H1 (cell line): ENCODE measurements around the gene TSPAN5. TPM values are rescaled to one million over a fixed set of nuclear protein-coding genes. Genes with fewer than 3 reads are reported as not detected.

ENCODE experiments used
- CTCF ChIA-PET: fragments of 300-600 bp; sonication (Branson Sonifier 250); formaldehyde crosslinking; loops from one replicate; lab custom pipeline; 2021; ENCODE audit not compliant: partially characterized antibody; lab: Charles Lee
- POLR2A ChIA-PET: fragments of 300-600 bp; sonication (Branson Sonifier 250); formaldehyde crosslinking; loops from one replicate; lab custom pipeline; 2021; ENCODE audit warnings: inconsistent platforms; ENCODE audit not compliant: partially characterized antibody; lab: Charles Lee
- DNase-seq, 2 experiments: peaks; one replicate each; pipeline versions ENCODE4 v3.0.0 to v3.0.0-alpha.2; 2010 to 2022; ENCODE audit warnings: low spot score in 2 of 2, low read depth in 1 of 2, mixed read lengths in 1 of 2
- FAIRE-seq: peaks from 2 replicates; lab custom pipeline; 2011; peaks lifted over from hg19 to GRCh38; lab: Jason Lieb, UNC
- H2AFZ ChIP-seq: 2 replicates; pipeline ENCODE4 v1.8.1; 2012; ENCODE audit warnings: low read length, inconsistent platforms
- H2AK5ac ChIP-seq: 2 replicates; pipeline ENCODE4 v1.6.1; 2013; ENCODE audit warnings: low read depth, low read length
- H2BK120ac ChIP-seq: replicated peaks from 2 replicates; pipeline ENCODE3; 2013; ENCODE audit warnings: low read depth, low read length, inconsistent platforms
- H2BK12ac ChIP-seq: 2 replicates; pipeline ENCODE4 v1.6.1; 2013; ENCODE audit warnings: low read depth, low read length
- H2BK15ac ChIP-seq: 2 replicates; pipeline ENCODE4 v1.6.1; 2013; ENCODE audit warnings: low read length
- H2BK20ac ChIP-seq: 2 replicates; pipeline ENCODE4 v1.6.1; 2013; ENCODE audit warnings: low read length
- H2BK5ac ChIP-seq: 2 replicates; pipeline ENCODE4 v1.6.1; 2013; ENCODE audit warnings: low read depth, low read length
- H3K14ac ChIP-seq: 2 replicates; pipeline ENCODE4 v1.6.1; 2013; ENCODE audit warnings: inconsistent platforms; ENCODE audit not compliant: insufficient read length
- H3K18ac ChIP-seq: 2 replicates; pipeline ENCODE4 v1.6.1; 2013; ENCODE audit warnings: low read length; ENCODE audit errors: extremely low read depth
- H3K23ac ChIP-seq: 2 replicates; pipeline ENCODE4 v1.6.1; 2013; ENCODE audit warnings: inconsistent platforms; ENCODE audit not compliant: insufficient read length
- H3K23me2 ChIP-seq: 2 replicates; pipeline ENCODE4 v1.6.1; 2013; ENCODE audit warnings: low read depth, low read length
- H3K27ac ChIP-seq: 2 replicates; pipeline ENCODE4 v1.6.1; 2011; ENCODE audit warnings: low read depth, low read length, inconsistent platforms
- H3K27me3 ChIP-seq, 4 experiments: replicated peaks in 1 of 4; 1 replicate in 1 of 4; 2 replicates in 3 of 4; pipeline versions ENCODE4 v1.6.1 to v1.8.1; 2011 to 2013; ENCODE audit warnings: low read length in 3 of 4, mild to moderate bottlenecking in 3 of 4, inconsistent platforms in 2 of 4, mixed read lengths in 2 of 4, moderate library complexity in 1 of 4; ENCODE audit not compliant: control insufficient read depth in 3 of 4, insufficient read depth in 3 of 4; ENCODE audit errors: extremely low read depth in 1 of 4
- H3K36me3 ChIP-seq, 4 experiments: 2 replicates each; pipeline versions ENCODE4 v1.6.1 to v1.8.1; 2011 to 2013; ENCODE audit warnings: mild to moderate bottlenecking in 4 of 4, low read length in 3 of 4, moderate library complexity in 2 of 4, control low read depth in 1 of 4, inconsistent platforms in 1 of 4; ENCODE audit not compliant: insufficient read depth in 4 of 4, control insufficient read depth in 2 of 4
- H3K4ac ChIP-seq: replicated peaks from 2 replicates; pipeline ENCODE3; 2013; ENCODE audit warnings: low read length, low read depth, mixed read lengths, inconsistent platforms; ENCODE audit not compliant: insufficient read length
- H3K4me1 ChIP-seq, 4 experiments: replicated peaks in 1 of 4; 1 replicate in 1 of 4; 2 replicates in 3 of 4; pipeline versions ENCODE4 v1.6.1 to v1.8.1; 2011 to 2013; ENCODE audit warnings: low read length in 3 of 4, inconsistent platforms in 2 of 4, mixed read lengths in 1 of 4; ENCODE audit not compliant: insufficient read depth in 4 of 4, control insufficient read depth in 3 of 4
- H3K4me2 ChIP-seq, 2 experiments: 2 replicates each; pipeline versions ENCODE4 v1.6.1 to v1.8.1; 2011 to 2013; ENCODE audit warnings: low read depth in 2 of 2, low read length in 2 of 2, control low read depth in 1 of 2, inconsistent platforms in 1 of 2, mild to moderate bottlenecking in 1 of 2; ENCODE audit not compliant: insufficient read depth in 1 of 2
- H3K4me3 ChIP-seq, 4 experiments: fragments of 200-600, 300-600 bp in 1 of 4; sonication (generic), shearing (Covaris generic), sonication (Bioruptor Twin) in 1 of 4; 2 replicates each; pipeline versions ENCODE4 v1.5.1 to v1.8.1; 2011 to 2016; ENCODE audit warnings: low read length in 4 of 4, low read depth in 3 of 4, control low read depth in 2 of 4, inconsistent platforms in 2 of 4, mild to moderate bottlenecking in 2 of 4, mixed read lengths in 1 of 4, moderate library complexity in 1 of 4; ENCODE audit not compliant: insufficient read depth in 2 of 4; ENCODE audit errors: extremely low read depth in 1 of 4
- H3K56ac ChIP-seq: replicated peaks from 2 replicates; pipeline ENCODE3; 2013; ENCODE audit warnings: low read depth, mild to moderate bottlenecking, mixed read lengths, low read length, inconsistent platforms; ENCODE audit not compliant: insufficient read length
- H3K79me1 ChIP-seq: 2 replicates; pipeline ENCODE4 v1.6.1; 2013; ENCODE audit warnings: low read depth, low read length, control low read depth
- H3K79me2 ChIP-seq, 2 experiments: 2 replicates each; pipeline versions ENCODE4 v1.6.1 to v1.8.1; 2012 to 2013; ENCODE audit warnings: low read length in 2 of 2, mild to moderate bottlenecking in 2 of 2, inconsistent platforms in 1 of 2; ENCODE audit not compliant: insufficient read depth in 2 of 2, control insufficient read depth in 1 of 2
- H3K9ac ChIP-seq, 4 experiments: replicated peaks in 1 of 4; 1 replicate in 1 of 4; 2 replicates in 3 of 4; pipeline versions ENCODE4 v1.6.1 to v1.8.1; 2011 to 2013; ENCODE audit warnings: low read depth in 3 of 4, low read length in 3 of 4, control low read depth in 2 of 4, mild to moderate bottlenecking in 2 of 4, moderate library complexity in 2 of 4, inconsistent platforms in 1 of 4; ENCODE audit errors: extremely low read depth in 1 of 4
- H3K9me3 ChIP-seq, 2 experiments: 2 replicates each; pipeline versions ENCODE4 v1.6.1 to v1.8.1; 2012 to 2013; ENCODE audit warnings: mild to moderate bottlenecking in 2 of 2, moderate library complexity in 2 of 2, control low read depth in 1 of 2, inconsistent platforms in 1 of 2, low read depth in 1 of 2, low read length in 1 of 2, mixed read lengths in 1 of 2; ENCODE audit not compliant: insufficient read depth in 2 of 2
- H4K20me1 ChIP-seq, 2 experiments: replicated peaks in 1 of 2; 2 replicates each; pipeline versions ENCODE3 to v1.8.1; 2011 to 2013; ENCODE audit warnings: inconsistent platforms in 2 of 2, low read length in 2 of 2, mild to moderate bottlenecking in 1 of 2; ENCODE audit not compliant: insufficient read depth in 2 of 2, control insufficient read depth in 1 of 2
- H4K5ac ChIP-seq: 2 replicates; pipeline ENCODE4 v1.6.1; 2013; ENCODE audit warnings: low read length, low read depth, mixed read lengths, inconsistent platforms; ENCODE audit not compliant: insufficient read length
- H4K8ac ChIP-seq: 2 replicates; pipeline ENCODE4 v1.8.0; 2013; ENCODE audit warnings: mild to moderate bottlenecking, moderate library complexity, low read length, inconsistent platforms; ENCODE audit not compliant: insufficient read depth; ENCODE audit errors: extremely low read depth
- H4K91ac ChIP-seq: replicated peaks from 2 replicates; pipeline ENCODE3; 2013; ENCODE audit warnings: low read length, mixed read lengths, inconsistent platforms; ENCODE audit not compliant: insufficient read length
- JUN ChIP-seq: IDR thresholded peaks from 2 replicates; pipeline ENCODE4 v1.6.1; 2011; ENCODE audit warnings: low read depth, mild to moderate bottlenecking, improper control_type of control experiment, low read length
- WGBS, 2 experiments: shearing (Covaris generic) in 1 of 2; methylation state at CpG; one replicate each; pipeline versions ENCODE4 v1.1.6 to v1.1.7; 2013 to 2015; ENCODE audit warnings: low lambda C conversion rate in 2 of 2, mixed read lengths in 2 of 2, inconsistent platforms in 1 of 2, low coverage in 1 of 2, missing lambda C conversion rate in 1 of 2; ENCODE audit not compliant: insufficient replicate concordance in 2 of 2, insufficient coverage in 1 of 2, insufficient read length in 1 of 2; ENCODE audit errors: extremely low coverage in 1 of 2, missing lambda C conversion rate in 1 of 2; 5-methylcytosine and 5-hydroxymethylcytosine counted together
- polyA plus RNA-seq, 7 experiments: library from polyadenylated mRNA; depleted of rRNA in 3 of 7; stranded (reverse) in 5 of 7; unstranded in 2 of 7; fragments of >200 nt in 5 of 7; fragments of 200-250 nt in 2 of 7; gene quantifications; 1 replicate in 5 of 7; 2 replicates in 1 of 7; 4 replicates in 1 of 7; pipeline versions ENCODE4 v1.2.1 to v1.2.3, GENCODE V29; 2011 to 2013; ENCODE audit warnings: missing spikeins in 2 of 7, mixed read lengths in 2 of 7
- total RNA-seq: library from RNA; stranded (reverse); fragmentation: NEBNext Ultra II Directional; extraction: Animal tissue kit (Norgen Biotek cat#: 25700); gene quantifications from 2 replicates; pipeline ENCODE4 v1.2.1, GENCODE V29; 2021
- TF ChIP-seq, protein P1 (sequence below): IDR thresholded peaks from 2 replicates; pipeline ENCODE4 v1.6.1; 2012; ENCODE audit warnings: inconsistent platforms

Gene TSPAN5
- total and polyA plus RNA-seq, 2 of the 8 experiments (the other 6 are each of a cell fraction or from before 2014, with no cell fraction given), result 17.6 to 21.2 TPM

DNA sequence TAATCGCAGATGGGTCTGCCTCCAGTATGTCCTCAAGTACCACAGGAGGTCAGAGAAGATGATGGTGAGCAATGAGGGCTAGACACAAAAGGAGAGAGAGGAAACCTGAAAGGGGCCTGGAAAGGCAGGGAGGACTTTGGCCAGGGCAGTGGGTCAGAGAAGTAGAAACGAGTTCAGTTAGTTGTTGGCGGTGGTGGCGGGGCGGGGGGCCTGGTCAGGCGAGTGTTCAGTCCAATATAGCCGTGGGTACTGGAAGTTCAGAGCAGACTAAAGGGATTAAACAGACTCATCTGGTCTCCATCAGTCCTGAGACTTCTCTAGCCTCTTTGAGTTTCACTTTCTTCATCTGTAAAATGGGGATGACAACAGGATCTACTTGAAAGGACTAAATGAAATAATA lies 90.8 kb downstream of the TSPAN5 start:
- Histone ChIP-seq H3K4me3 (no peak overlapping the region), H2BK12ac (no peak overlapping the region), H3K23me2 (no peaks in the 10 kb centered on the region), H3K14ac (no peak overlapping the region), H3K23ac (no peak overlapping the region), H3K9me3 (no peaks in the 10 kb centered on the region), H2BK20ac (no peak overlapping the region), H3K18ac (no peak overlapping the region), H4K5ac (no peak overlapping the region), H2AFZ (no peak overlapping the region), H2AK5ac (no peak overlapping the region), H3K27me3 (no peaks in the 10 kb centered on the region), H3K79me2 (peaks cover 0 to 7% of the 10 kb centered on the region in 2 experiments; a peak in 1 of 4 replicates), H4K20me1 (peaks cover 0 to 2% of the 10 kb centered on the region in 2 experiments), H3K4me2 (no peak overlapping the region), H3K4me1 (peaks cover 6 to 17% (median 12%) of the 10 kb centered on the region in 4 experiments), H2BK15ac (no peak overlapping the region), H2BK120ac (no peak overlapping the region), H3K36me3 (no peaks in the 10 kb centered on the region; a peak in 1 of 8 replicates), H3K79me1 (peaks cover 8% of the 10 kb centered on the region; the same call in 1 of the 2 replicates), H3K56ac (no peak overlapping the region), H2BK5ac (no peak overlapping the region), H3K9ac (no peak overlapping the region), H4K8ac (no peak overlapping the region), H3K4ac (no peak overlapping the region), H3K27ac (no peak overlapping the region), H4K91ac (no peak overlapping the region)
- DNase-seq (no peak), FAIRE-seq (no peak)
- POLR2A ChIA-PET, result interaction anchor here (0.7 kb wide), 1 partner anchor 12 kb away, joined by 3 read pairs; no protein-coding TSS in a partner anchor
- CTCF ChIA-PET, result no interaction called here
- no peak for TF ChIP-seq JUN
- TF ChIP-seq, protein P1, sequence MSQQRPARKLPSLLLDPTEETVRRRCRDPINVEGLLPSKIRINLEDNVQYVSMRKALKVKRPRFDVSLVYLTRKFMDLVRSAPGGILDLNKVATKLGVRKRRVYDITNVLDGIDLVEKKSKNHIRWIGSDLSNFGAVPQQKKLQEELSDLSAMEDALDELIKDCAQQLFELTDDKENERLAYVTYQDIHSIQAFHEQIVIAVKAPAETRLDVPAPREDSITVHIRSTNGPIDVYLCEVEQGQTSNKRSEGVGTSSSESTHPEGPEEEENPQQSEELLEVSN, result no peak
- 78% methylated on average over 7 of the region's 7 CpGs; no CpG with 5 or more reads in 1 of the 2 experiments for WGBS, 2 experiments
